Spinal cord (tissue), 10 donors: ENCODE results near the gene BCDIN3D. TPM values are rescaled to one million over a fixed set of nuclear protein-coding genes. Genes with fewer than 3 reads are reported as not detected.
A peak's percentile ranks its signal among the peaks of the same experiment; 100 is the strongest.
"Not testable (repeated sequence)": the region's sequence is repeated elsewhere in the genome, so short reads cannot be mapped to it uniquely, and the experiment has no call there.

ENCODE experiments used
- DNase-seq, 6 donors: peaks; one replicate each; pipeline versions ENCODE4 v3.0.0 to v3.0.0-alpha.2; 2013 to 2015; ENCODE audit warnings: low spot score in 6 of 6, low read depth in 4 of 6
- H3K27ac ChIP-seq: one replicate; pipeline ENCODE4 v1.5.1; 2013; ENCODE audit warnings: low read depth, low read length, control low read depth
- H3K27me3 ChIP-seq: one replicate; pipeline ENCODE4 v1.6.1; 2013; ENCODE audit warnings: low read length; ENCODE audit not compliant: control insufficient read depth, insufficient read depth
- H3K36me3 ChIP-seq: one replicate; pipeline ENCODE4 v1.6.1; 2013; ENCODE audit warnings: low read length; ENCODE audit not compliant: control insufficient read depth, insufficient read depth
- H3K4me1 ChIP-seq: one replicate; pipeline ENCODE4 v1.6.1; 2013; ENCODE audit warnings: low read length; ENCODE audit not compliant: control insufficient read depth, insufficient read depth
- H3K4me3 ChIP-seq: one replicate; pipeline ENCODE4 v1.5.1; 2013; ENCODE audit warnings: low read depth, low read length, control low read depth
- H3K9me3 ChIP-seq: one replicate; pipeline ENCODE4 v1.6.1; 2013; ENCODE audit warnings: low read length; ENCODE audit not compliant: control insufficient read depth, insufficient read depth
- WGBS: methylation state at CpG from one replicate; pipeline ENCODE4 v1.1.5; 2013; ENCODE audit warnings: missing lambda C conversion rate; ENCODE audit not compliant: insufficient coverage; 5-methylcytosine and 5-hydroxymethylcytosine counted together
- polyA plus RNA-seq, 2 donors: library from polyadenylated mRNA; unstranded; fragments of 120-200 nt; gene quantifications; one replicate each; pipeline ENCODE4 v1.2.1, GENCODE V29; 2013; ENCODE audit not compliant: insufficient read length in 2 of 2
- total RNA-seq, 2 donors: library from RNA; depleted of rRNA in 1 of 2; stranded (reverse); fragments of 120-200 nt in 1 of 2; fragments of >200 nt in 1 of 2; gene quantifications; one replicate each; pipeline versions ENCODE4 v1.2.3 to v1.2.4, GENCODE V29; 2013 to 2014
- donor health status: healthy.

Gene BCDIN3D
- total and polyA plus RNA-seq, 4 donors, result 3.9 to 6.8 (median 6.7) TPM

DNA sequence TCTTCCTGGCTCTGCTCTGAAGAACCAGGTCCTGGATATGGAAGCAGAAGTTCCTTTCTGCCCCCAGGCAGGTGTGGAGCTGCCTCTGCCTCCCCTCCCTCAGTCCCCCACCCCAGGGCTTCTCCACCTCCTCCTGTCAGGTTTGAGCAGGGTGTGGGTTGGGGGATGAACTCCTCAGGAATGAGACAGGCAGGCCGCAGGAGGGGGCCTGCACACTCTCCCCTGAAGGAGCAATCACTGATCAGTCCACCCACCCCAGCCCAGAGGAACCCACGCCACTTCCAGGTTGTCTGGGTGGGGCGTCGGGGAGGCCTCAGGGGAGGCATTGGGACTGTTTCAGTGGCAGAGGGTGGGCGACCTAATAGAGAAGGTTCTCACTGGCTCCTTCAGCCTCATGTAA lies 34.2 kb upstream of the BCDIN3D start:
- no peak overlapping the region for H3K27ac ChIP-seq
- H3K36me3 ChIP-seq, result peaks cover 45% of the 10 kb centered on the region
- DNase-seq, result no peak
- 73% methylated on average over 4 of the region's 5 CpGs for WGBS
- no peaks in the 10 kb centered on the region for H3K9me3 ChIP-seq
- peaks cover 23% of the 10 kb centered on the region for H3K4me1 ChIP-seq
- no peak overlapping the region for H3K4me3 ChIP-seq
- no peaks in the 10 kb centered on the region for H3K27me3 ChIP-seq

DNA sequence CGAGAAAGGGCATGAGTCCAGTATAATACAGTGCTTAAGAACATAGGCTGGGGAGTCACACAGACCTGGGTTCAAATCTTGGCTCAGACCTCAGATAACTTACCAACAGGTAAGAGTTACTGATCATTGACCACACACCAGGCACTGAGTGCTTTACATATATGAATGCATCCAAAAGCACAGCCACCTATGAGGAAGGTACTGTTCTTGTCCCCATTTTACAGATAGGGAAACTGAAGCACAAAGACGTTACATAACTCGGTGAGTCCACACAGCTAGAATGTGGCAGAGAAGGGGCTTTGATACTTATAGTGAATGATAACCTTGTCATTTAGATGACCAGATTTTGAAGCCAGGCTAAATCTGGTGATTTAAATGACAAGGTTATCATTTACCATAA lies 33.2 kb upstream of the BCDIN3D start:
- Histone ChIP-seq H3K27me3 (no peaks in the 10 kb centered on the region), H3K9me3 (no peaks in the 10 kb centered on the region), H3K4me1 (peaks cover 22% of the 10 kb centered on the region), H3K36me3 (peaks cover 39% of the 10 kb centered on the region), H3K27ac (no peak overlapping the region), H3K4me3 (no peak overlapping the region)
- 95% methylated on average over 2 of the region's 3 CpGs for WGBS
- DNase-seq, result no peak

DNA sequence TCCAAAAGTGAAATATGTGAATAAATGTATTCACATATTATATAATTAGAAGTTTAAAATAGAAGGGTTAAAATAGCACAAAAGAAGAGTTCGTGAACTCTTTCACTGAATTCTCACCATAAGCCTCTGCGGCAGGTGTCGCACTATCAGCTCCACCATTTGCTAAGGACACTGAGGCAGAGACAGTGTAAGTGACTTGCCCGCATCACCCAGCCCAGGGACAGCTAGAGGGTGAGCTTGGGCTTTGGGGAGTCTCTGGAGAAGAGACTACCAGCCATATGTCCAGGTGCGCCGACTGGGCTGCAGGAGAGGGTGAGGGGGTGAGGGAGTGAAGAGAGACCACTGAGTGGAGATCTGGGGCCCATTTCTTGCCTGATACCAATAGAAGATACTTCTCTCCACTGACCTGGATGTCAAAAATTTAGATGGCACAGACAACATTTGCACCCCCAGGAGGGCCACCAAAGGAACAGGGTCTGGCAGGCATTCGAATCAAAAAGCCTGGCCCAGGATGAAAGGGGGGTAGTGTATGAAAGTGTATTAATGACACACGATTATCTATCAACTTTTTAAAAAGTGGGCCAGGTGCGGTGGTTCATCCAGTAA lies 32.3 kb upstream of the BCDIN3D start:
- 100% methylated on average over 2 of the region's 9 CpGs for WGBS
- H3K36me3 ChIP-seq, result peaks cover 37% of the 10 kb centered on the region
- no peaks in the 10 kb centered on the region for H3K9me3 ChIP-seq
- peaks cover 23% of the 10 kb centered on the region for H3K4me1 ChIP-seq
- no peak overlapping the region for H3K4me3 ChIP-seq
- no peak for DNase-seq
- no peaks in the 10 kb centered on the region for H3K27me3 ChIP-seq
- H3K27ac ChIP-seq, result no peak overlapping the region

GRCh38 chr12:49874142-49874897 lies 31.4 kb upstream of the BCDIN3D start:
- 77% methylated on average over 8 of the region's 12 CpGs for WGBS
- H3K27me3 ChIP-seq, result no peaks in the 10 kb centered on the region
- DNase-seq, result no peak
- no peak overlapping the region for H3K27ac ChIP-seq
- H3K4me3 ChIP-seq, result no peak overlapping the region
- H3K9me3 ChIP-seq, result no peaks in the 10 kb centered on the region
- peaks cover 32% of the 10 kb centered on the region for H3K4me1 ChIP-seq
- H3K36me3 ChIP-seq, result peaks cover 41% of the 10 kb centered on the region

DNA sequence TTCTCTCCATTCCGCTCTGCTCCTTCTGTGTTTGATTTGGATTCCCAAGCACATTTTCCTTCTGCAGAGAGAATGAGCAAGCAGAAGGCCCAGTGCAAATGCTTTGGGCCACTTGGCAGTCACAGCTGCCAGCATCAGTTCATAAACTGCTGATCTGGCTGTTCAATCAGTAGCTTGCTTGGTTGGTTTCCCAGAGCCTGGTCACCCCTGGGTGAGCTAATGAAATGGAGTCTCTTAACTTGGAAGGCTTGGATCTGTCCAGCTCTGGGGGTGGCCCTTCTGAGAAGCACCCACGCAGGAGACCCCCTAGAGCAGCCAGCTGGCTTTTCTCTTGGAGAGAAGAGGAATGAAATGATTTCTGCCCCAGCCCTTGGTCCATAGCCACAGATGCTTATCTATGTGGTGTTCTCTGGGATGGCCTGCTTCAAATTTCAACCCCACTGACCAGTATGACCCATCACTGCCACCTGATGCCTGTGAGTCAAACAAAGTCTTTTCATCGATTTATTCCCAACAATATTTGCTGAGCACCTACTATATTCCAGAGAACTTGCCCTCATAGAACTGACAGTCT lies 30.5 kb upstream of the BCDIN3D start:
- H3K4me3 ChIP-seq, result no peak overlapping the region
- H3K9me3 ChIP-seq, result no peaks in the 10 kb centered on the region
- no peaks in the 10 kb centered on the region for H3K27me3 ChIP-seq
- peaks cover 44% of the 10 kb centered on the region for H3K36me3 ChIP-seq
- H3K27ac ChIP-seq, result no peak overlapping the region
- DNase-seq, result peak in 1 of 6 donors; percentile 55
- WGBS, result 89% methylated on average over 1 of the region's 3 CpGs
- peaks cover 41% of the 10 kb centered on the region for H3K4me1 ChIP-seq

DNA sequence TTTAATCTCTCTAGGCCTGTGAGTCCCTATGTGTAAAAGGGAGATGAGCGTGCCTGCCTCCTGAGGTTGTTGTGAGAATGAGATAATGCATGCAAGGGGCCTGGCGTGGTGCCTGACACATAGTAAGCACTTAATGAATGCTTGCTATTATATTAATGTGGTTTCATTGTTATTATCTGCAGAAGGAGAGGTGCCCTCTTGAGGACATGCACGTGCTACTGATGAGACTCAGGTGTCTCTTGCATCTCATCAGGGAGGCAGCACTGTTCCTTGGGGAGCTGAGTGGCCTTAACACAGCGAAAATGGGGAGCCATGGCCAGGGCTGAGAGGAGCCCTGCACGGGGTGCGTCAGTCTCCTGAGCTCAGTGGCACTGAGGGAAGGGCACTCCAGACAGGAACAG lies 29.9 kb upstream of the BCDIN3D start:
- DNase-seq, result peak in 2 of 6 donors; percentile 44 to 54
- Histone ChIP-seq H3K27me3 (no peaks in the 10 kb centered on the region), H3K9me3 (no peaks in the 10 kb centered on the region), H3K4me3 (no peak overlapping the region), H3K36me3 (peaks cover 37% of the 10 kb centered on the region), H3K4me1 (peaks cover 47% of the 10 kb centered on the region), H3K27ac (no peak overlapping the region)
- WGBS, result 62% methylated on average over 6 of the region's 6 CpGs

DNA sequence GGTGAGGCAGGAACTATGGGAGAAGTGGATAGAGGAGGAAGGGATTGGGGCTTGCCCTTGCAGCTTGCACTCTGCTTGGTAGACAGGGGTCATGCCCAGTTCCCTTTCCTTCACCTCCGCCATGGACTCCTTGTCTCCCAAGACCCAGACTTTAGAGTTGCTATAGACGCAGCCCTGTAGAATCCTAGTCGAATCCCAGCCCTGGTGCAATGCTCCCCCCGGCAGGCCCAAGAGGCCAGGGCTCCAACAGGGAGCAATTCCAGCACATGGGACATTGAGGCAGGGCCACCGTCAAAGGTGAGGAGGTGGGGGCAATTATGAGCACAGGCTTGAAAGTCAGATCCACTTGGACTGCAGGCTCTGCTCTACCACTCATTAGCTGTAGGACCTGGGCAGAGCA lies 29.5 kb upstream of the BCDIN3D start:
- no peak overlapping the region for H3K4me3 ChIP-seq
- peaks cover 33% of the 10 kb centered on the region for H3K36me3 ChIP-seq
- no peak for DNase-seq
- H3K27me3 ChIP-seq, result no peaks in the 10 kb centered on the region
- H3K4me1 ChIP-seq, result peaks cover 51% of the 10 kb centered on the region
- H3K9me3 ChIP-seq, result no peaks in the 10 kb centered on the region
- no peak overlapping the region for H3K27ac ChIP-seq
- WGBS, result 85% methylated on average over 5 of the region's 5 CpGs

- not testable (repeated sequence) for H3K27ac ChIP-seq, H3K9me3 ChIP-seq, DNase-seq, H3K4me3 ChIP-seq, H3K27me3 ChIP-seq
- 85% methylated on average over 8 of the region's 8 CpGs for WGBS
- peaks cover 28% of the 10 kb centered on the region for H3K36me3 ChIP-seq
- H3K4me1 ChIP-seq, result peaks cover 56% of the 10 kb centered on the region
Measured at GRCh38 chr12:49871811-49872251, 28.9 kb upstream of the BCDIN3D start.

GRCh38 chr12:49871263-49871561 lies 28.3 kb upstream of the BCDIN3D start:
- Histone ChIP-seq H3K27ac (no peak overlapping the region), H3K27me3 (no peaks in the 10 kb centered on the region), H3K4me3 (no peak overlapping the region), H3K4me1 (peaks cover 57% of the 10 kb centered on the region), H3K9me3 (no peaks in the 10 kb centered on the region), H3K36me3 (peaks cover 26% of the 10 kb centered on the region)
- WGBS, result 85% methylated on average over 4 of the region's 4 CpGs
- no peak for DNase-seq
